T-helper 2 cell treated with Interferon-gamma antibody and Interleukin-4, amounts not matched to agents 5 μg/mL and 100 μg/mL, for 36 hours (primary cell): ENCODE data around the gene CEP112.
"Not testable (repeated sequence)": the region's sequence is repeated elsewhere in the genome, so short reads cannot be mapped to it uniquely, and the experiment has no call there.

Source experiments
- DNase-seq: peaks from one replicate; pipeline ENCODE4 v3.0.0; 2021; ENCODE audit warnings: low spot score
- H3K27ac Mint-ChIP-seq: one replicate; pipeline ENCODE4 v1.8.0; 2021; ENCODE audit warnings: mild to moderate bottlenecking, mixed read lengths
- H3K27me3 Mint-ChIP-seq: one replicate; pipeline ENCODE4 v1.8.0; 2021; ENCODE audit warnings: low read depth, mixed read lengths
- H3K36me3 Mint-ChIP-seq: one replicate; pipeline ENCODE4 v1.8.0; 2021; ENCODE audit warnings: low read depth, mixed read lengths
- H3K4me1 Mint-ChIP-seq: one replicate; pipeline ENCODE4 v1.8.0; 2021; ENCODE audit warnings: low read depth, mixed read lengths
- H3K4me3 Mint-ChIP-seq: one replicate; pipeline ENCODE4 v1.8.0; 2022; ENCODE audit warnings: mild to moderate bottlenecking, moderate library complexity, mixed read lengths
- H3K9me3 Mint-ChIP-seq: one replicate; pipeline ENCODE4 v1.8.0; 2021; ENCODE audit warnings: mixed read lengths

Gene CEP112

DNA sequence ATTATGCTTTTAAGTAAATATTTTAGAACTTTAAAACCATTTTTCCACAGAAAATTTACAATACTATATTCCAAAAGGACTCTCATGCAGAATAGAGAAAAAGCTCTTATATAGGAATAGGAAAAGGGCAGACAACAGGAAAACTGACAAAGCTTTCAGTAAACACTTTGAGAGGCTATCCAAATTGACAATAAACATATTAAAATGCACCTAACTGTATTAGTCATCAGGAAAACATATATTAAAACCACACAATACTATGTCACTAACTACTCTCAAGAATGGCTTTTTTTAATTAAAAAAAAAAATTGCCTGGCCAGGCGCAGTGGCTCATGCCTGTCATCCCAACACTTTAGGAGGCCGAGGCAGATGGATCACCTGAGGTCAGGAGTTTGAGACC lies 77.3 kb downstream of the CEP112 start:
- H3K4me3 Mint-ChIP-seq = no peak overlapping the region
- H3K9me3 Mint-ChIP-seq = no peaks in the 10 kb centered on the region
- H3K4me1 Mint-ChIP-seq = no peaks in the 10 kb centered on the region
- DNase-seq = no peak
- H3K27ac Mint-ChIP-seq = no peak overlapping the region
- no peaks in the 10 kb centered on the region for H3K27me3 Mint-ChIP-seq
- H3K36me3 Mint-ChIP-seq = no peaks in the 10 kb centered on the region

DNA sequence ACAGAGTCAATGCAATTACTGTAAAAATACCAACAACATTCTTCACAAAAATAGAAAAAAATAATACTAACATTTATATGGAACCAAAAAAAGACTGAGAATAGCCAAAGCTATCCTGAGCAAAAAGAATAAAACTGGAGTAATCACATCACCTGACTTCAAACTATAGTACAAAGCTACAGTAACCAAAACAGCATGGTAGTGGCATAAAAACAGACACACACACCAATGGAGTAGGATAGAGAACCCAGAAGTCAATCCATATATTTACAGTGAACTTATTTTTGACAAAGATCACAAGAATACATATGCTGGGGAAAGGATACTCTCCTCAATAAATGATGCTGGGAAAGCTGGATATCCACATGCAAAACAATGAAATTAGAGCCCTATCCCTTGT lies 84.2 kb downstream of the CEP112 start:
- DNase-seq = no peak
- no peak overlapping the region for H3K4me3 Mint-ChIP-seq
- no peak overlapping the region for H3K27ac Mint-ChIP-seq
- H3K9me3 Mint-ChIP-seq = no peaks in the 10 kb centered on the region
- H3K36me3 Mint-ChIP-seq = no peaks in the 10 kb centered on the region
- H3K27me3 Mint-ChIP-seq = peaks cover 3% of the 10 kb centered on the region
- no peaks in the 10 kb centered on the region for H3K4me1 Mint-ChIP-seq

DNA sequence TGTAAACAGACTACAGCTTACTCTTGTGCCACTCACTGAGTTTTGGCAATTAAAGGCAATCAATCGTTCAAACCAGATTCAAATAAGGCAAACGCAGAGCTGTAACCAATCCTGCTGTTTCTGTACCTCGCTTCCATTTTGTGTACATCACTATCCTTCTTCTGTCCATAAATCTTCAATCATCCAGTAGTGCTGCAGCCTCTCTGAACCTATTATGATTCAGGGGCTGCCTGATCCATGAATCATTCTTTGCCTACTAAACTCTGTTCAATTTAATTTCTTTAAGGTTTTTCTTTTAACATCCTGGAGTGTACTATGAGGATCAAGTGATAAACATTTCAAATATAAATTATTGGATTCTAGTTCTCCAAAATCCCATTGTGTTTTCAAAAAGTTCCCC lies 93.9 kb downstream of the CEP112 start:
- Mint-ChIP-seq H3K9me3 (no peaks in the 10 kb centered on the region), H3K4me3 (no peak overlapping the region), H3K36me3 (no peaks in the 10 kb centered on the region), H3K27ac (no peak overlapping the region), H3K27me3 (no peaks in the 10 kb centered on the region), H3K4me1 (no peaks in the 10 kb centered on the region)
- DNase-seq = no peak

DNA sequence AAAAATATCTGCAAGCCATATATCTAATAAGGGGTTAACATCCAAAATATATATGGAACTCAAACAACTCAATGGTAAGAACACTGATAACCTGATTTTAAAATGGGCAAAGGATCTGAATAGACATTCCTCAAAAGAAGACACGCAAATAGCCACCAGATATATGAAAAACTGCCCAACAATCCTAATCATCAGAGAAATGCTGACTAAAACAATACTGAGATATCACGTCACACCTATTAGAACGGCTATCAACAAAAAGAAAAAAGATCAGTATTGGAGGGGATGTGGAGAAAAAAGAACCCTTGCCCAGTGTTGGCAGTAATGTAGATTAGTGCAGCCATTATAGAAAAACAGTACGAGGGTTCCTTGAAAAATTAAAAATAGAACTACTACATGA lies 97.2 kb downstream of the CEP112 start:
- Mint-ChIP-seq H3K27me3 (peaks cover 2% of the 10 kb centered on the region), H3K9me3 (no peaks in the 10 kb centered on the region), H3K4me1 (no peaks in the 10 kb centered on the region), H3K4me3 (no peak overlapping the region), H3K27ac (no peak overlapping the region), H3K36me3 (no peaks in the 10 kb centered on the region)
- DNase-seq = no peak

DNA sequence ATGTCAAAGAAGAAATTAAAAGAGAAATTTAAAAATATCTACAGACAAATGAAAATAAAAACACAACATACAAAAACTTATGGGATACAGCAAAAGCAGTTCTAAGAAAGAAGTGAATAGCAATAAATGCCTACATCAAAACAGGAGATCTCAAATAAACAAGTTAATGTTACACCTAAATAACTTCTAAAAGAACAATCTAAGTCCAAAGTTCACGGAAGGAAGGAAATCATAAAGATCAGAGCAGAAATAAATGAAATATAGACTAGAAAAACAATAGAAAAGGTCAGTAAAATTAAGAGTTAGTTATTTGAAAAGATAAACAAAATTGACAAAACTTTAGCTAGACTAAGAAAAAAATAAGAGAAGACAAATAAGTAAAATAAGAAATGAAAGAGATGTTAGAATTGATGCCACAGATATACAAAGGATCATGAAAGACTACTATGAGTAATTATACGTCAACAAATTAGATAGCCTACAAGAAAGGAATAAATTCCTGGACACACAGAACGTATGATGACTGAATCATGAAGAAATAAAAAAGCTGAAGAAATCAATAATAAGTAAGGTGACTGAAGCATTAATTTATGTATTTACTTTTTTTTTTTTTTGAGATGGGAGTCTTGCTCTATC lies 100.4 kb downstream of the CEP112 start:
- Mint-ChIP-seq H3K27ac (no peak overlapping the region), H3K4me1 (no peaks in the 10 kb centered on the region), H3K4me3 (no peak overlapping the region), H3K27me3 (peaks cover 2% of the 10 kb centered on the region), H3K9me3 (no peaks in the 10 kb centered on the region), H3K36me3 (no peaks in the 10 kb centered on the region)
- DNase-seq = no peak

DNA sequence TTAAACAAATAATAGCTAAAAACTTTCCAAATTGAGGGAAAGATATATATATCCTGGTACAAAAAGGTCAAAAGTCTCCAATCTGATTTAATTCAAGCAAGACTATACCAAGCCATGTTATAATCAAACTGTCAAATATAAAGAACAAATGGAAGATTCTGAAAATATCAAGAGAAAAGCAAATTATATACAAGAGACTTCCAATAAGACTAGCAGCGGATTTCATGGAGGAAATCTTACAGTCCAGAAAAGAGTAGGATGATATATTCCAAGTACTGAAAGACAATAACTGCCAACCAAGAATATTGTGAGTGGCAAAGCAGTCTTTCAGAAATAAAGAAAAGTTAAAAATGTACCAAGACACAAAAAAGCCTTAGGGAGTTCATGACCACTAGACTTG lies 102.2 kb downstream of the CEP112 start:
- no peak overlapping the region for H3K4me3 Mint-ChIP-seq
- H3K9me3 Mint-ChIP-seq = no peaks in the 10 kb centered on the region
- no peaks in the 10 kb centered on the region for H3K36me3 Mint-ChIP-seq
- no peak for DNase-seq
- H3K4me1 Mint-ChIP-seq = no peaks in the 10 kb centered on the region
- no peak overlapping the region for H3K27ac Mint-ChIP-seq
- peaks cover 2% of the 10 kb centered on the region for H3K27me3 Mint-ChIP-seq

DNA sequence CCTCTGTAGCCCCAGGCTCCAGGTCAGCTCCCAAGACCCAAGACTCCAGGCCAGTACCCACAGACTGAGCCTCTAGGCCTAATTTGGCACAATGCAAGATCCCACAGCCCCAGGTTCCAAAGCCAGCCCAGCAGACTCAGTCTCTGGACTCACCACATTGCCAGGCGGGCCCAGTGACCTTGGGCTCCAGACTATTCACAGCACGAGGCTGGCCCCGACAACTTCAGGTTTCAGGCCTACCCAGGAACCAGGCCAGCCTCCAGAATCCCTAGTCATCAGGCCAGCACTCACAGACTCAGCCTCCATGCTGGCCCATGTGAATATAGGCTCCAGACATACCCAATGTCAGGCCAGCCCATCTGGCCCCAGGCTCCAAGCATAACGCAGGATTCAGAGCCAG lies 103.8 kb downstream of the CEP112 start:
- no peaks in the 10 kb centered on the region for H3K9me3 Mint-ChIP-seq
- H3K4me1 Mint-ChIP-seq = no peaks in the 10 kb centered on the region
- H3K27ac Mint-ChIP-seq = no peak overlapping the region
- H3K4me3 Mint-ChIP-seq = no peak overlapping the region
- peaks cover 2% of the 10 kb centered on the region for H3K27me3 Mint-ChIP-seq
- no peak for DNase-seq
- H3K36me3 Mint-ChIP-seq = no peaks in the 10 kb centered on the region

DNA sequence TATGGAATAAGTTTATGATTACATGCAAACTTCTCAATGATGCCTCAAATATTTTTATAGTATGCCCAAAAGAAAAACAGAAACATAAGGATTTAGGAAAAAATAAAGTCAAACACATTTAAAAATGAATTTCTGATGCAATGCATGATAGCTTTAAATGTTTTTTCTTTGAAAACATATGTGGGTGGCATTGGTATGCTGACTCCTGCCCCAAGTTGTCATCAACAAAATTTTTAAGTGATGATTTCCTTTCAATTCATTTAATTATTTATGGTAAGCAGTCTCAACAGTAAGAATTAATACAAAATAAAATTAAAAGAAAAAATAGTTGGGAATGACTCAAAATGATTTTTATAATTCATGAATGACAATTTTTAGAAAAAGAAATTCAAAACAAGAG lies 104.9 kb downstream of the CEP112 start:
- Mint-ChIP-seq H3K4me1 (no peaks in the 10 kb centered on the region), H3K36me3 (no peaks in the 10 kb centered on the region), H3K4me3 (no peak overlapping the region), H3K9me3 (no peaks in the 10 kb centered on the region), H3K27ac (no peak overlapping the region), H3K27me3 (no peaks in the 10 kb centered on the region)
- no peak for DNase-seq

DNA sequence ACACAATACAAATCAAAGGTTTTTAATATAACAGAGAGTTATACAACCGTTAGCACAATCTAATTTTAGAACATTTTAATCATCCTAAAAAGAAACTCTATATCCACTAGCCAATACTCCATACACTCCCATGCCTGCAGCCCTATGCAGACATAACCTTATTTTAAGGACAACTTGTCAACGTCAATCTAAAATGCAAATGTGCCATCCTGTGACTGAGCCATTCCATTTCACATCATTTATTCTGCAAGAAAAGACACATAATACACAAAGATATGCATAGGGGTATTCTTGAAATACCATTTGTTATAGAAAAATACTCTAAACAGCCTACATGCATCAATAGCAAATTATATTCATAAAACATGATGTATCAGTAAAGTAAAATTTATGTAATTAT lies 106.7 kb downstream of the CEP112 start:
- Mint-ChIP-seq H3K4me3 (no peak overlapping the region), H3K4me1 (no peaks in the 10 kb centered on the region), H3K27ac (no peak overlapping the region), H3K36me3 (no peaks in the 10 kb centered on the region), H3K27me3 (no peaks in the 10 kb centered on the region), H3K9me3 (peaks cover 1% of the 10 kb centered on the region)
- no peak for DNase-seq

DNA sequence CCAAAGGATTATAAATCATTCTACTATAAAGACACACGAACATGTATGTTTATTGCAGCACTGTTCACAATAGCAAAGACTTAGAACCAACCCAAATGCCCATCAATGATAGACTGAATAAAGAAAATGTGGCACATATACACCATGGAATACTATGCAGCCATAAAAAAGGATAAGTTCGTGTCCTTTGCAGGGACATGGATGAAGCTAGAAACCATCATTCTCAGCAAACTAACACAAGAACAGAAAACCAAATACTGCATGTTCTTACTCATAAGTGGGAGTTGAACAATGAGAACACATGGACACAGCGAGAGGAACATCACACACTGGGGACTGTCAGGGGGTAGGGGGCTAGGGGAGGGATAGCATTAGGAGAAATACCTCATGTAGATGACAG lies 111.3 kb downstream of the CEP112 start:
- H3K27ac Mint-ChIP-seq, H3K4me1 Mint-ChIP-seq, H3K36me3 Mint-ChIP-seq, H3K9me3 Mint-ChIP-seq, H3K4me3 Mint-ChIP-seq, DNase-seq, H3K27me3 Mint-ChIP-seq: not testable (repeated sequence)

DNA sequence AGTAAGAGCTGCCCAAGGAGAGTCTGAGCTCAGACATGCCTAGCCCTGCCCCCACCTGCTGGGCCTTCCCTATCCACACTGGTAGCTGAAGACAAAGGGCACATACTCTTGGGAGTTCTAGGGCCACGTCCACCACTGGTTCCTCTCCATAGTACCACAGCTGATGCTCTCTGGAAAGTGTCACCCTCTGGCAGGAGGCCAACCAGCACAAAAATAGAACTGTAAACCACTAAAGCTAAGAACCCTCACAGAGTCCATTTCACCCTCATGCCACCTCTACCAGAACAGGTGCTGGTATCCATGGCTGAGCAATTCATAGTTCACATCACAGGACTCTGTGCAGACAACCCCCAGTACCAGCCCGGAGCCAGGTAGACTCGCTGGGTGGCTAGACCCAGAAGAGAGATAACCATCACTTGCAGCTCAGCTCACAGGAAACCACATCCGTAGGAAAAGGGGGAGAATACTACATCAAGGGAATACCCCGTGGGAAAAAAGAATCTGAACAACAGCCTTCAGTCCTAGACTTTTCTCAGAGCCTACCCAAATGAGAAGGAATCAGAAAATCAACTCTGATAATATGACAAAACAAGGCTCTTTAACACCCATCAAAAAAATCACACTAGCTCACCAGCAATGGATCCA lies 115.3 kb downstream of the CEP112 start:
- Mint-ChIP-seq H3K27me3 (peaks cover 2% of the 10 kb centered on the region), H3K36me3 (no peaks in the 10 kb centered on the region), H3K9me3 (peaks cover 5% of the 10 kb centered on the region), H3K4me3 (no peak overlapping the region), H3K27ac (no peak overlapping the region), H3K4me1 (peaks cover 9% of the 10 kb centered on the region)
- DNase-seq = no peak

DNA sequence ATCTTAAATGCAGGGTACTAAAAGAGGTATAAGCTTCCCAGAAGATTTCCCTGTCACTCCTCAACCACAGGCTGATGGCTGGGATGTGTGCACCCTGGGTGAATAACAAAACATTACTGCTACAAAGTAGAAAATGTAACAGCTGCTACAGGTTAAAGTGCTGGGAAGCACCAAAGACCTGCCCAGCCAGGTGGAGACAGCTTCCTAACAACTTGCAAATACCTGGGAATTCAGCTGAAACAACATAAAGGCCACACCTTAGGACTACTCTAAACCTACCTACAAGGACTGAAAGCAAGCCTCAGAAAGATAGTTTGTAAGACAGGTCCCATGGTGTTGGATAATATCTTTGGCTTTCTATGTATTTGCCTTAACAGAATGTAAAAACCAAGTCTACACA lies 118.5 kb downstream of the CEP112 start:
- Mint-ChIP-seq H3K27ac (no peak overlapping the region), H3K4me3 (no peak overlapping the region), H3K9me3 (no peaks in the 10 kb centered on the region), H3K27me3 (peaks cover 10% of the 10 kb centered on the region), H3K4me1 (peaks cover 9% of the 10 kb centered on the region), H3K36me3 (no peaks in the 10 kb centered on the region)
- no peak for DNase-seq

DNA sequence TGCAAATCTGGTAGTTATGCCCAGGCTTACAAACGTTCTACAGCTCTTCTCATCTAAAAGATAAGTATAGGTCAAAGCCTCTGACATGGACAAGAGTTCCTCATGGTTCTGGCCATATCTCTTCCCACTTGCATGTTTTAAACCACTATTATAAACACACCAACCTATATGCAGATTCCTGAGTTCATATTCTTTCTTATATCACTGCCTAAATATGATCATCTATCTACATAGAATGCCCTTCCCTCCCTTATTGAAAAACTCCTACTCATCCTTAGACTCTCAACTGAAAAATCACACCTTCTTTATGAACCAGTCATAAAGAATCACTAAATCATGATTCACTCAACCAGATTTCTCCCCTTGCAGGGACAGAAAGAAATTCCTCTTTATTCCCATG lies 128.2 kb downstream of the CEP112 start:
- no peak overlapping the region for H3K4me3 Mint-ChIP-seq

DNA sequence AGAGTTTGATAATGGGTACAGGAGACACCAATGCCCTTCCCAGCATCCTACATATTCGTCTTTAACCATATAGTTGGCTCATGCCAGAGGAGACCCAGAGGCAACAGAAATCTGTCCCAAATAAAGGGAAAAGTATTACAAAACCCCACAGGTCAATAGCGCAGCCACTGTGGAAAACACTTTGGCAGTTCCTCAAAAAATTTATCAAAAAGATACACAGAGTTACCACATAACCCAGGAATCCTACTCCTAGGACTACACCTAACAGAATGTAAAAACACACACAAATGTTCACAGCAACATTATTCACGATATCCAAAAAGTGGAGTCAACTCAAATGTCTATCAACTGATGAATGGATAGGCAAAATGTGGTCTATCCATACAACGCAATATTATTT lies 135.8 kb downstream of the CEP112 start:
- no peaks in the 10 kb centered on the region for H3K9me3 Mint-ChIP-seq

More for the DNA sequence above, 128.2 kb downstream of the CEP112 start:
- Mint-ChIP-seq H3K9me3 (no peaks in the 10 kb centered on the region), H3K36me3 (no peaks in the 10 kb centered on the region), H3K4me1 (no peaks in the 10 kb centered on the region), H3K27ac (no peak overlapping the region), H3K27me3 (no peaks in the 10 kb centered on the region)
- DNase-seq = no peak

DNA sequence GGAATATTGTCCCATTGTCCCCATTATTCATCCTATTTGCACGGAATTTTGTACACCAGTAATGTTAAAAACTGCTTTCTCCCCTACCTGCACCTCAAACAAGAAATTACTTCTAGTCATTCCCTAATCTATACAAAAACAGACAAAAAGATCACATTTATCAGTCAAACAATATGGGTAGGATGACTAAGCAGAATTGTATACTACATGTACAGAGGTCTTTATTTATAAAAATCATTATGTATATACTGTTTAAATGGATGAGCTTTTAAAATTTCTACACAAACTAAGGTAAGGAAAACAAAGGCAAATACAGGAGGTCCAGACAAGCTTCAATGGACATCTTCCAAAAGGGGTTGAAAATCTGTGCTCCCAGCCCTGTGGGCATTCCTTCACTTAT lies 137.7 kb downstream of the CEP112 start:
- no peak overlapping the region for H3K27ac Mint-ChIP-seq
- H3K4me3 Mint-ChIP-seq = no peak overlapping the region
- H3K36me3 Mint-ChIP-seq = no peaks in the 10 kb centered on the region
- H3K9me3 Mint-ChIP-seq = peaks cover 8% of the 10 kb centered on the region
- H3K27me3 Mint-ChIP-seq = no peaks in the 10 kb centered on the region
- H3K4me1 Mint-ChIP-seq = no peaks in the 10 kb centered on the region
- DNase-seq = no peak

More for the DNA sequence above, 135.8 kb downstream of the CEP112 start:
- Mint-ChIP-seq H3K4me1 (no peaks in the 10 kb centered on the region), H3K27ac (no peak overlapping the region), H3K4me3 (no peak overlapping the region), H3K27me3 (no peaks in the 10 kb centered on the region), H3K36me3 (no peaks in the 10 kb centered on the region)
- DNase-seq = no peak
